Stimulated activated CD4-positive, alpha-beta T cell treated with anti-CD3 and anti-CD28 coated beads, Interleukin-4, amount 100 ng/mL, for 24 hours (primary cell): ENCODE measurements around the gene PTGER1.
A peak's percentile ranks its signal among the peaks of the same experiment; 100 is the strongest.

Experiments
- DNase-seq: peaks from one replicate; pipeline ENCODE4 v3.0.0-alpha.2; 2020

PTGER1 gene

DNA sequence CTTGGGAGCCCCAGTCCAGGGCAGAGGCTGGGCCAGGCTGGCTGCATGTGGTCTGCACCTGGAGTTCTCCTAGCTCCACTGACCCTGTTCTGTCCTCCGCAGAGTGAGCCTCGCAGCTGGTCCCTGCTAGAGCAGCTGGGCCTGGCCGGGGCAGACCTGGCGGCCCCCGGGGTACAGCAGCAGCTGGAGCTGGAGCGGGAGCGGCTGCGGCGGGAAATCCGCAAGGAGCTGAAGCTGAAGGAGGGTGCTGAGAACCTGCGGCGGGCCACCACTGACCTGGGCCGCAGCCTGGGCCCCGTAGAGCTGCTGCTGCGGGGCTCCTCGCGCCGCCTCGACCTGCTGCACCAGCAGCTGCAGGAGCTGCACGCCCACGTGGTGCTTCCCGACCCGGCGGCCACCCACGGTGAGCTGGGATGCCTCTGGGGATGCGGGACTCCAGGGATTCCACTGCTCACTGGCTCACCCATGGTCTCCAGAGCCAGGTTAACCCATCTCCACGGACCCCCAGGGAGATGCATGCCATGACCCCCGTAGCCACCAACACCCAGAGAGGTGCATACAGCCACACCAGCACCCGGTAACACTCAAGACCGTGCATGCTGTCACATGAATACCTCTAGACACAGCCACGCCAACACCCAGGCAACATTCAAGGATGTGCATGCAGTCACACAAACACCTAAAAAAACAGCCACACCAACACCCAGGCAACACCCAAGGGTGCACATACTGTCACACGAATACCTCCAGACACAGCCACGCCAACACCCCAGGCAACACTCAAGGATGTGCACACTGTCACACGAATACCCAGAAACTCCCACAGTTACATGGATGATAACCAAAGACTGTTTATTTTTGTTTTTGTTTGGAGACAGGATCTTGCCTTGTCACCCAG, 33.9 kb downstream of the PTGER1 start:
- DNase-seq: no peak

DNA sequence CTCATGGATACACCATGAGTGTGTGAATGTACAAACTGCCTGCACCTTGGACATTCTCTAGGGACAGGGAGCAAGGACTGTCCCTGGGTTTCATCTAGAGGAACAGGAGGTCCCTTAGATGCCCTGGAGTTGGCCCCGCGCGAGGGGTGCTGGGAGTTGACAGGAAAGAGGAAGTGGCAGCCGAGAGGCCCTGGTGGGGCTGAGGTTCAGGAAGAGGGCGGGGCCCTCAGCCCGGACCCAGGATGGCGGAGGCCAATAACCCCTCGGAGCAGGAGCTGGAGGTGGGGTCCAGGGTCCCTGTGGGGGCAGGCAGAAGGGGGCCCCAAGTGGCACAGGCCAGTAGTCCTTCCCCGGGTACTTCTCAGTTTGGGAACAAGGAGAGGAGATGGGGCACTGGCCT, 35.1 kb downstream of the PTGER1 start:
- peak; percentile 82 for DNase-seq

DNA sequence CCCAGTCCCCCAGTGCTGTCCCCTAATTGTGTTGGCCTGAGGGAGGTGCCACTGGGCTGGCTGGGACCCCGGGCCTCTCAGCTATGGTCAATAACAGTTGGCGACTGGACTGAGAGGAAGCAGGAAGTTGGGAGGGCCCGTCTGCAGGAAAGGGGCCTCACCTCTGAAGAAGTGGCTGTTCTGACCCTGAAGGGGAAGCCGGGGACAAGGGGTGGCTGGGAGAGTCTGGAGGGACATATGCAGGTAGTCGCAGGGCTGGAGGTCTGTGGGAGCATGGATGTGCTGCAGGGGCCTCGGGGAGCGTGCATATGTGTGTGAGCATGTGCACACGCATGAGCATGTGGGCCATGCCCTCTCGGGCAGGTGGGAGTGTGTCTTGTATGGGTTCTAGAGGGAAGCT, 36.1 kb downstream of the PTGER1 start:
- no peak for DNase-seq

DNA sequence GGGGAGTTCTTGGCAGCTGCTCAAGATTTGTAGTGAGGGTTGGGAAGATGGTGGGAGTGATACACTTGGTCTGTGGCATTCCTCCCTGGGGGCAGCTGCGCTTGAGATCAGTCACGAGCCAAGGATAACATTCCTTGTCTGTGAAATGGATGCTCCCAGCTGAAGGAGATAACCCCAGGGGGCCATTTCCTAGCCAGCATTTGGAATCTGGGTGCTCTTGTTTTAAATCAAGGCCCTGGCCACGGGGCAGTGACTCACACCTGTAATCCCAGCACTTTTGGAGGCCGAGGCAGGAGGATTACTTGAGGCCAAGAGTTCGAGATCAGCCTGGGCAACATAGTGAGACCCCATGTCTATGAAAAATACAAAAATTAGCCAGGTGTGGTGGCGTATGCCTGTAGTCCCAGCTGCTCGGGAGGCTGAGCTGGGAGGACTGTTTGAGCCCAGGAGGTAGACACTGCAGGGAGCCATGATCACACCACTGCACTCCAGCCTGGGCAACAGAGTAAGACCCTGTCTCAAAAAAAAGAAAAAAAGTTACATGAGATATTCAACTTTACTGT, 37.5 kb downstream of the PTGER1 start:
- no peak for DNase-seq

DNA sequence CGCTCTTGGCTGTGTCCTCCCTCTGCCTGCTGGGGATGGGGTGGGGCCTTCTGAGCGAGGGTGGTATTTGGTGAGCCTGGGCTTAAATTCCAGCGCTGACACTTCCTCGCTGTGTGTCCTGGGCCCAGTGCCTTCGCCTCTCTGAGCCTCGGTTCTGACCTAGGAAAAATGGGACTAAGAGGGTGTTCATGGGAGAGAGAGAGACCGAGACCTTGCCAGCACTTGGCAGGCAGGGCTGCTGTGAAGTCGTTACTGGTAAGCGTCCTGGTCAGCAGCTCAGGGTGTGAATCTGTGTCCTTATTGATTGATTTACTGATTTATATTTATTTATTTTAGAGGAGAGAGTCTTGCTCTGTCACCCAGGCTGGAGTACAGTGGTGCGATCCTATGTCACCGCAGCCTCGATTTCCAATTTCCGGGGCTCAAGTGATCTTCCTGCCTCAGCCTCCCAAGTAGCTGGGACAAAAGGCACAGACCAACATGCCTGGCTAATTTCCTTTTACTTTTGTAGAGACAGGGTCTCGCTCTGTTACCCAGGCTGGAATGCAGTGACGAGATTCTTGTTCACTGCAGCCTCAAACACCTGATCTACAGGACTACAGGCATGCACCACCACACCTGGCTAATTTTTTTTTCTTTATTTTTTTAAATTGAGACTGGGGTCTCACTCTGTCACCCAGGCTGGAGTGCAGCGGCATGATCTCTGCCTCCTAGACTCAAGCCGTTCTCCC, 39.7 kb downstream of the PTGER1 start:
- no peak for DNase-seq

DNA sequence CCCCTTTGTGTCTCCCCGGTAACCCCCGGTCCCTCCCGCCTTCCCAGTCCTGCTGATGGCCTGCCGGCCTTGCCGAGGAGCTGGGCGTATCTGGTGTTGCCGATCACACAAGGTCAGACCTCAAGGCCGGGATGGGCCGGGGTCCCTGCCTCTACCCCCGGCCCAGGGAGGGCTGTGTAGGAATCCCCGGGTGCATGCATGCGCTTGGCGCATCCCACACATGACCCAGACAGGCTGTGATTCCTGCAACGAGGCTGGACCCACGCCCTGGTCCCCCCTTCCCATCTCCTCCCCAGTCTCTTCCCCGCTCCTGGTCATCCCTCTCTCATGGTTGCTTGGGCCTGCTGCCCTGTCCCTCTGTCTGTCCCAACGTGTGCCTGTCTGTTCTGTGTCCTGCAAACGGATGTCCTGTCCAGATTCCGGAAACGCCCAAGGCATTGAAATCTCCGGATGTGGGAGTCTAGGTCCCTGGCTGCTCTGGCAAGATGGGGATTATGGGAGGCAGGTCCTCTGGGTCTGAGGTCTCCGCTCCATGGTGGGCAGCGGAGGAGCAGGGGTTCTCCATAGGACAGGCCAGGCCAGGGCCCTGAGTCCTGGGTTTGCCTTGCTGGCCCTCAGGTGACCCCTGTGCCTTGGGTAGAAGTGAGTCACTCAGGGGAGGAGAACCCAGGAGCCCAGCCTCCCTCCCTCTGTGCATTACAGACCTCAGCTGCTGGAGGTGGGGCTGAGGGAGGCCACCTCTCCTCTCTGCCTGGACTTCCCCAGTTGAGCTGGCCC, 40.4 kb downstream of the PTGER1 start:
- peak; percentile 41 for DNase-seq

DNA sequence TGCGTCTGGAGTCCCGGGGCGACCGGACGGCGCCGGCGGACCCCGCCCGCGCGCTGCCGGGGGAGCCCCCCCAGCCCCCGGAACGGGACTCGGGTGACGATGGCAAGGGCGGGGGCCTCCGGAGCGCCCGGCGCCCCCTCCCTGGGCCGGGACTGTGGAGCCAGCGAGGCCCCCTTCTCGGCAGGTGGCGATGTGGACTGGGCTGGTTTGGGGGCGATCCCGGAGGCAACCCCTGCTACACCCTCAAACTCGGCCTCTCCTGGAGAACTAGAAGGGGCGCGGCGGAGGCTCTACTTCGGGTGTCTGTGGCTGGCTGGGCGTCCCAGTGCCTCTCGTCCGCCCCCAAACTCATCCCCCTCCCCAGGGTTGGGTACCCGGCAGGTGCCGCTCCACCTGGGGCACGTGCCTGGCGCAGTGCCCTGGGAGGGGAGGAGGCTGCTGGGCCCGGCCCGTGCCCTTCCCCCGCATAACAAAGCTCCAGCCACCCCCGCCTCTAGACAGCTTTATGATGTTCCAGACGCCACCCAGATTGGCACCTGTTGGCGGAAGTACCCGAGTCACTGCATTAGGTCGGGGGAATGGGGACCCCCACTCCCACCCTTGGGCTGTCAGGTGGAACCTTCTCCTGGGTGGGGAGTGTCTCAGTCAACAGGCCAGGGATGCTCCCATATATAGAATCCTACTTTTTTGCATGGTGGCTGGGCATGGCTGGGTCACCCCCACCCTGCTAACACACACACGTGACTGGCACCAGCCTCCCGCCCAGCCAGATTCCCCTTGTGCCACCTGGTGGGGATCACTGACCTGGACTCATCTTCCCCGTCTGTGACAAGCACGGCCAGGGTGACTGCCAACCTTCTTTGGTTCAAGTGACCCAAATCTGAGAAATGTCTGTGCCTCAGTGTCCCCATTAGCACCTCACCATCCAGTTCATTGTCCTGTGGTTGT, 41.3 kb downstream of the PTGER1 start:
- DNase-seq: peak; percentile 37

DNA sequence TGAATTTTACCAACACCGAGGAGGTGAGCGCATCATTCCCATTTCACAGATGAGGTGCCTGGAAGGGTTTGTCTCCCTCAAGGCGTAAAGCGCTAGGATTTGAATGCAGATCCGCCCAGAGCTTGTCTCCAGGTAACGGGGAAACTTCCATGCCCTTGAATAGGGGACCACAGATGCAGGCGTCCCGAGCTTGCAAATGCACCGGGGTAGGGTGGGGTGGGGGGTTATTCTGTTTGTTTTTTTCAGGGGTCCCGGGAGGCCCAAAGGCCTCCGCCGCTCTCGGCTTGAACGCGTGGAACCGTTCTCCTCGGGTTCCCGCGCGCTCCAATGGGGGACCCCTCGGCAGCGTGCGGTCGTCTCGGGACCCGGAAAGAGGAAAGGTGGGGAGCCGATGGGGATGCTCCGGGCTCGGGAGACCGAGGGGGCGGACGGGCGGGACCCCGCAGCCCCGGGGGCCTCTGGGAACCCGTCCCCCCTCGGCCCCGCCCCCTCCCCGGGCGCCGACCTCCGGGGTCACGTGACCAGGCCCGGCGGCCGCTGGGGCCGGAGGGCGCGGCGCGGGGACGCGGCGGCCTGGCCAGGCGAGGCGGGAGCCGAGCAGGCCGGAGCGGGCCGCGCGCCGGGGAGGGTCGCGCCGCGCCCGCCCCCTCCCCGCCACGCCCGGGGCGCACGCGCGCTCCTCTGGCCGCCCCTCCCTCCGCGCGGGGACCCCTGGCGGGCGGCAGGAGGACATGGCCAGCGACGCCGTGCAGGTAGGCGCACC, 42.2 kb downstream of the PTGER1 start, which contains the start of gene PKN1:
Gene PKN1 (plus strand): TSS at position 516 of the 763 bp plus-strand sequence. CDS start 216 bp downstream, at position 732.
- DNase-seq: peak; percentile 52

DNA sequence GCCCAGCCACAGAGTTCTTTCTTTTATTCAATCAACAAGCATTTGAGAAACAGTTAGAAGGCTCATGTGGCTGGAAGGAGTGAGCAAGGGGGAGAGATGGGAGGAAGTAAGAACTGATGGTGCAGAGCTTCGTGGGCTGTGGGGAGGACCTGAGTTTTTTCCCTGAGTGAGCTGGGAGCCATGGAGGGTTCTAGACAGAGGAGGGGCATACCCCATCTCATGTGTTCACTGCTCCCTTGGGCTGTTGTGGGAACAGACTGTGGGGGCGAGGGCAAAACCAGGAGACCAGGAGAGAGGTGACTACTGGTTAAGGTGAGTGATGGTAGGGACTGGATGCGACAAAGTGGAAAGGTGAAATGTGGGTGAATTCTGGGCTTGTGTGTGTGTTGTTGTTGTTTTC, 44.4 kb downstream of the PTGER1 start:
- no peak for DNase-seq

DNA sequence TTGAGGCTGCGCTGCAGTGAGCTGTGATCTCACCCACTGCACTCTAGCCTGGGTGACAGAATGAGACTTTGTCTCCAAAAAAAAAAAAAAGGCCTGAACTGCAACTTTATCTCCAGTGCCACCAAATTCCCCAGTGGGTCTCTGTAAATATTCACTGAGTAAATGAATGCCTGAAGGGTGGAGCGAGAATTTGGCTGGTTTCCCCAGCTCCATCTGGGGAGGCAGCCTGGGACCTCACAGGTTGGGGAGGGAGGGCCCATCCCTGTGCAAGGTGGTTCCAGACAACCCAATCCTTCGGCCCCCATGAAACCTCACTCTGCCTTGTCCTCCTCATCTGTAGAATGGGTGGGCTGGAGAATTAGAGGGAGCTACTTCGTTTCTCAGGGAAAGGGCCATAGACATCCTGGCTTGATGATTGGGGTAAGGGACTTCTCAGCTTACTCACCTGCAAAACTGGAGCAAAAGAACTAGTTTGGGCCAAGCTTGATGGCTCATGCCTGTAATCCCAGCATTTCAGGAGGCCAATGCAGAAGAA, 46.2 kb downstream of the PTGER1 start:
- no peak for DNase-seq

DNA sequence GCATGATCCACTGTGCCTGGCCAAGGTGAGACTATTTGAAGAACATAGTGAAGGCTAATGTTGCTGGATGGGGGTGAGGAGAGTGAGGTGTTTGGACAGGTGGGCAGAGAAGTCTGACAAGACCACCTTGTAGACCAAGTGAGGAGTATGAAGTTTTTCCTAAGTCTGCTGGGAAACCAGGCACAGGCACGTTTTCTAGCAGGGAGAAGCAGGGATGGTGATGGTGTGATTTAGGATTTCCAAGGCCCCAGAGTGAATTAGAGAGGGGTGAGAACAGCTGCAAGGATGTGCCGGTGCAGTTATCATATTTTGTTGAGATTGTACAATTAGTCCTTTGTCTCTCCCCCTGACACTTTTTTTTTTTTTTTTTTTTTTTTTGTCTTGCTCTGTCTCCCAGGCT, 47.7 kb downstream of the PTGER1 start:
- DNase-seq: no peak

DNA sequence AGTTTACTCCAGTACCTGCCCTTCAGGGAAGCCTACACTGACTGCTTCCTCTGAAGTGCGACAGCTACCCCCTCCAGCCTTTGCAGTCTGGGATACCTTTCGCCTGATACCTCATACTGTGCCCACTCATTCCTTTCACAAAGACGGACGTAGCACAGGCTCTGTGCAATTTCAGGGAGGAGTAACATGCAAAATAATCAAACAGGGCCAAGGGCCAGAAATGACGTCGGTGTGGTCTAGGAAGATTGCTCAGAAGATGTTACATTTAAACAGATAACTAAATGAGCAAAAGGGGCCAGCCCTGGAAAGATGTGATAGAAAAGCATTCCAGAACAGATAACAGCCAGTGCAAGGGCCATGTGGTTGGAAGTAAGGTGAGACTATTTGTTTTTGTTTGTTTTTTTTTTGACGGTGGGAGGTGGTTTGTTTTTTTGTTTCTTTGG, 49.4 kb downstream of the PTGER1 start:
- no peak for DNase-seq
